HG03442 (cell line): ENCODE measurements around the gene OST4.

Source experiments
- ATAC-seq: cut with Tn5 transposase; IDR thresholded peaks from one replicate; pipeline ENCODE4 v1.9.1; 2021; ENCODE audit warnings: mild to moderate bottlenecking, moderate library complexity; ENCODE audit not compliant: unreplicated experiment

The OST4 gene

GRCh38 chr2:27093430-27094352 is 22.2 kb upstream of the OST4 start:
- ATAC-seq: no peak

GRCh38 chr2:27092696-27093429 is 21.4 kb upstream of the OST4 start:
- ATAC-seq: no peak

GRCh38 chr2:27091746-27092695 is 20.6 kb upstream of the OST4 start:
- no peak for ATAC-seq

GRCh38 chr2:27089111-27089954 is 17.9 kb upstream of the OST4 start:
- ATAC-seq: no peak

GRCh38 chr2:27088634-27089033 is 17.2 kb upstream of the OST4 start:
- ATAC-seq: no peak

GRCh38 chr2:27087823-27088410 is 16.5 kb upstream of the OST4 start:
- no peak for ATAC-seq

GRCh38 chr2:27086724-27087593 is 15.5 kb upstream of the OST4 start, which contains the start of gene KHK:
Gene KHK (plus strand): TSS chr2:27086772. CDS start chr2:27087260, 488 bp downstream.
- no peak for ATAC-seq

- peak; percentile 79 for ATAC-seq
These were observed 14.8 kb upstream of the OST4 start for GRCh38 chr2:27086090-27086723.

GRCh38 chr2:27085673-27086089 is 14.2 kb upstream of the OST4 start:
- ATAC-seq: peak; percentile 3

GRCh38 chr2:27085062-27085672 is 13.7 kb upstream of the OST4 start:
- ATAC-seq: no peak

- ATAC-seq: no peak
These were observed 13.0 kb upstream of the OST4 start for GRCh38 chr2:27084297-27085061.

GRCh38 chr2:27083410-27084296 is 12.2 kb upstream of the OST4 start:
- no peak for ATAC-seq

- ATAC-seq: no peak
These were observed 11.4 kb upstream of the OST4 start for GRCh38 chr2:27082773-27083409.

- no peak for ATAC-seq
These were observed 10.7 kb upstream of the OST4 start for GRCh38 chr2:27081984-27082772.

- no peak for ATAC-seq
These were observed 9.1 kb upstream of the OST4 start for GRCh38 chr2:27080603-27080936.
